ENCODE measurements around the gene MTERF2. TPM values are rescaled to one million over a fixed set of nuclear protein-coding genes. Genes with fewer than 3 reads are reported as not detected.

MTERF2 gene
- total and polyA plus RNA-seq, 10 of the 15 experiments (the other 5 are each of a cell fraction or from before 2014, with no cell fraction given) = 2.1 to 9.8 (median 6.7) TPM

- TF ChIP-seq PRDM15 (CRISPR knock-in tag; IDR thresholded peaks at IDR 0.05) = no peak
- no peak for TF ChIP-seq HDAC2 (IDR thresholded peaks at IDR 0.05)
- no peak for TF ChIP-seq CEBPZ (IDR thresholded peaks at IDR 0.05; ENCODE audit: low read depth, low read length)
- TF ChIP-seq SUZ12 (IDR thresholded peaks at IDR 0.05; ENCODE audit: unreplicated experiment) = no peak
- TF ChIP-seq RCOR1 (conservative IDR thresholded peaks at IDR 0.05; ENCODE audit: low read depth, low read length) = no peak
- peak; percentile 41 for TF ChIP-seq NRF1 (conservative IDR thresholded peaks at IDR 0.05; ENCODE audit: low read depth, low read length)
- TF ChIP-seq SREBF2 (IDR thresholded peaks at IDR 0.05; ENCODE audit: low read length) = no peak
- TF ChIP-seq STAT1 (conservative IDR thresholded peaks at IDR 0.05) = no peak
- no peak for TF ChIP-seq FOXK2 (IDR thresholded peaks at IDR 0.05)
- TF ChIP-seq TCF7 (IDR thresholded peaks at IDR 0.05; ENCODE audit: borderline replicate concordance) = no peak
- no peak for TF ChIP-seq MYC (IDR thresholded peaks at IDR 0.05; ENCODE audit: insufficient read depth, insufficient read length, insufficient replicate concordance, low read length, severe bottlenecking)
- TF ChIP-seq MLLT1 (IDR thresholded peaks at IDR 0.05) = 0 out of 2 replicates have a peak, but pooled peaks have one; percentile 31
- TF ChIP-seq PML (IDR thresholded peaks at IDR 0.05; ENCODE audit: low read length) = no peak
- no peak for TF ChIP-seq ZBTB4 (CRISPR knock-in tag; IDR thresholded peaks at IDR 0.05)
- no peak for TF ChIP-seq E4F1 (IDR thresholded peaks at IDR 0.05; ENCODE audit: borderline replicate concordance, partially characterized antibody)
These were observed 31.4 kb downstream of the MTERF2 start, which contains the start of gene TMEM263 (continued) for GRCh38 chr12:106955377-106956047.

Data from GM12878 (cell line).